SHP77 (cell line): ENCODE measurements around the gene HOXB8.

Experiments
- DNase-seq, 2 experiments: peaks; one replicate each; lab custom pipeline; 2025; lab: John Stamatoyannopoulos, UW

Gene HOXB8

GRCh38 chr17:48615047-48615962 is at the start of gene HOXB8:
HOXB8 (minus strand) TSS chr17:48615292; CDS start chr17:48614704, 588 bp downstream.
- DNase-seq, result peak in 1 of 2 experiments; percentile 20

GRCh38 chr17:48663134-48663924 is 48.2 kb upstream of the HOXB8 start:
- peak in 1 of 2 experiments; percentile 14 for DNase-seq

DNA sequence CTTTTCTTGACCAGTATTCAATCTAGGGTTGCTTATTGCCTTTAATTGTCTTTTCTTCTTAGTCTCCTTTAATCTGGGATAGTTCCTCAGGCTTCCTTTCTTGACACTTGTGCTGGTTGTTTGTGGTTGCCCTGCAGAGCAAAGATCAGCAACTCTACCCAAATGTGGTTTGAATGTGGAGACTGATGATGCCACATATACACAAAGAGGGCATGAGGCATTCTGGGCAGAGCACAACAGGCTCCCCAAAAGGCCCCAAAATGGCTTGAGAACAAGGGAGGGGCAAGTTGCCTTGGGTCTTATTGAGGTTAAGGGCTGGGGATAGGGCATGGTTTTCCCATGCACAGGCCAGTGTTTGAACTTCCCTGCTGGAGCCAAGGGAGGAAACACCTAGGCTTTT is 40.8 kb upstream of the HOXB8 start:
- DNase-seq, result no peak

- DNase-seq, result no peak
Measured at GRCh38 chr17:48649741-48650140, 34.6 kb upstream of the HOXB8 start.

GRCh38 chr17:48647963-48648245 is 32.8 kb upstream of the HOXB8 start:
- DNase-seq, result no peak

DNA sequence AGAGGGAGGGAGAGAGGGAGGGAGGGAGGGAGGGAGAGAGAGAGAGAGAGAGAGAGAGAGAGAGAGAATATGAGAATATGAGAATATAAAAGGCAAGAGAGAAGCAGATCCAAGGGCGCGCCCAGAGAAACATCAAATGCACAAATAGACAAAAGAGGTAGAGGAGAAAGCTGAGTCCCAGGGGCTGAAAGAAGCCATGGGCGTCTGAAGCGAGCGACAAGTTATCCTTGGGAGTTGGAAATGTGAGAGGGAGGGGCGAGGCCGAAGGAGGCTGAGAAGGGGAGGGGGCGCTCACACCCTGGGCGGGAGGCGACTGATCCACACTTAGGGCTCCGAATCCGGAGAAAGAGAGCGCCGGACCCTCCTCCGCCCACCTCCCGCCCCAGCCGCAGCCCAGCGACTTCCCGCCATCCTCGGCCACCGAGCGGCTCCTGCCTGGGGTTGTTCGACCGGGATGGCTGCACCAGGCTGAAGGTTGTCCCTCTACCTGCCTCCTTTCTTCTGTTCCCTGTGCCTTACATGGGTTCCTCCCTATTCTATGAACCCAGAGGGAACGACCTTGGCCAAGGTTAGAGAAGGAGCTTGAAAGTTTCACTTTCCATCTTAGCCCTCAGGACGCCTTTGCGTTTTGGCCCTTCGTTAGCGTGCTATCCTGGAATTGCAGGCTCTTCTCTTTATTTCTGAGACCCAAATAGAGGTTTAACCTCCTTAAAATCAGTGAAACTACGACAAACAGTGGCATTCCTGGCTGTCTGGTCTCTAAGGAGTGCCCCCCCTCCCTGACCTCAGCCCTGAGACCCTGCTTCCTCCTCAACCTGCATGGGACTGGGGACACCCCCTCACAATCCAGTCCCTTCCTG is 32.2 kb upstream of the HOXB8 start:
- DNase-seq, result peak; percentile 25 to 41

GRCh38 chr17:48646183-48647102 is 31.4 kb upstream of the HOXB8 start:
- peak; percentile 74 to 86 for DNase-seq

DNA sequence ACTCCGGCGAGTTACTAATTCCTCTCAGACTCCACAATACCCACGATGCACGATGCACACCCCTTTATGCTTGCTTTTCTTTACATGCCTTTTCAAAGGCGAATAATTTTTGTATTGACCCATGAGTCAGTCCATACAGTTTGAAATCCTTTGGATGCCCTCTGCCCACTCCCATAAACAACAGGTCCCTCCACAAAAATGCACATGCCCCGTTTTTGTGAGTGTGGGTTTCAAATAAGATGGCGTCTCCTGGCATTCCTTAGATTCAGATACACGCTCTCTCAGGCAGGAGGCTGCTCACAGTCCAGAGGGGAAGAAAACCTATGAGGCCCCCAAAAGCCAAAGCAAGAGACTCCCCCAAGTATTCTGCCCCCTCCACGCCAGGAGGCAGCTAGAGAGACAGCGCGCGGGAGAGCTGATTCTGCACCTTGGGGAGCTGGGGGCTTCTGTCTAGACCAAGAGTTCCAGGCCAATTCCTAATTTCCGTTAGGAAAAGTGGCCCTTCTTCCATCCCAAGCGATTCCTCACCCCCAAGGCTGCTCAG is 30.6 kb upstream of the HOXB8 start:
- no peak for DNase-seq

GRCh38 chr17:48644910-48645557 is 29.9 kb upstream of the HOXB8 start:
- DNase-seq, result no peak

DNA sequence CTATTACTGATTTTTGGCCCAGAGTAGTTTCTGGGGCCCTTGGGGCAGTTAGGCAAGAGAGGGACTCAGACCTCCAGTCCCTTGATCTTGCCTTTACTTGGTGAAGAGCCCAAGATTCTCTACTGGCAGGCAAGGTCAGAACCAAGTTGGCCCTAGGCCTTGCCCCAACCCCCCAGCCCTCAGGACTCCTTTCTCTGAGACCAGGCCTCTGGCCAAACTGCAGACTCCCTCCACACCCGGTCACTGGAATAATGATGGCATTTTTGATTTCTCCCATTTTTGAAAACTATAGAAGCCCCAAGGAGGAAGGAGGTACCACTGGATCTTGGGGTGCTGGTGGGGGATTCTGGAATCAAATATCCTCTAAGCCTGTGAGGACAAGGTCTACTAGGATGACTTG is 29.1 kb upstream of the HOXB8 start:
- no peak for DNase-seq

- DNase-seq, result no peak
Measured at GRCh38 chr17:48643697-48644012, 28.6 kb upstream of the HOXB8 start.

GRCh38 chr17:48642843-48643696 is 28.0 kb upstream of the HOXB8 start:
- no peak for DNase-seq

GRCh38 chr17:48642059-48642842 is 27.2 kb upstream of the HOXB8 start:
- no peak for DNase-seq

DNA sequence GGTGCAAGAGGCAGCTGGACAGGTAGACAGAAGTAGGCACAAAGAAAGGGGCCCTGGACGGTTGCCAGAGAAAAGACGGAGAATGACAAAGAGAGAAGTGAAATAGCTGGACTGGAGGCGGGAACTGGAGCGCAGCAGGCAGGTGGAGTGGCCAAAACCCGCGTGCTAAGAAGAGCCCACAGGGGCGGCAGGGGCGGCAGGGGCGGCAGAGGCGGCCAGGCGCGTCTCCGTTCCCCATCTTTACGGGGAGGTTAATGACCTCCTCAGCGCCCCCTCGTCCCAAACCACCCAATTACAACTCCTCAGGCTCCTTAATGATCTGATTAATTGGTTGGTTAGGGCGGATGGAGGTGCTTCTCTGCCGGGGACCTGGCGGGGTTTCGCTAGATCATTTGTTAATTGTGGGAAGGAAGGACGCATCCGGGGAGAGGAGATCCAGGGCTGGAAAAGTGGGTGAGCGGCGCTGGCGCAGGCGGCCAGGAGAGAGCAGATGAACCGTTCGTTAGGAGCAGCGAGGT is 26.5 kb upstream of the HOXB8 start:
- DNase-seq, result no peak

GRCh38 chr17:48640858-48641180 is 25.7 kb upstream of the HOXB8 start:
- no peak for DNase-seq

DNA sequence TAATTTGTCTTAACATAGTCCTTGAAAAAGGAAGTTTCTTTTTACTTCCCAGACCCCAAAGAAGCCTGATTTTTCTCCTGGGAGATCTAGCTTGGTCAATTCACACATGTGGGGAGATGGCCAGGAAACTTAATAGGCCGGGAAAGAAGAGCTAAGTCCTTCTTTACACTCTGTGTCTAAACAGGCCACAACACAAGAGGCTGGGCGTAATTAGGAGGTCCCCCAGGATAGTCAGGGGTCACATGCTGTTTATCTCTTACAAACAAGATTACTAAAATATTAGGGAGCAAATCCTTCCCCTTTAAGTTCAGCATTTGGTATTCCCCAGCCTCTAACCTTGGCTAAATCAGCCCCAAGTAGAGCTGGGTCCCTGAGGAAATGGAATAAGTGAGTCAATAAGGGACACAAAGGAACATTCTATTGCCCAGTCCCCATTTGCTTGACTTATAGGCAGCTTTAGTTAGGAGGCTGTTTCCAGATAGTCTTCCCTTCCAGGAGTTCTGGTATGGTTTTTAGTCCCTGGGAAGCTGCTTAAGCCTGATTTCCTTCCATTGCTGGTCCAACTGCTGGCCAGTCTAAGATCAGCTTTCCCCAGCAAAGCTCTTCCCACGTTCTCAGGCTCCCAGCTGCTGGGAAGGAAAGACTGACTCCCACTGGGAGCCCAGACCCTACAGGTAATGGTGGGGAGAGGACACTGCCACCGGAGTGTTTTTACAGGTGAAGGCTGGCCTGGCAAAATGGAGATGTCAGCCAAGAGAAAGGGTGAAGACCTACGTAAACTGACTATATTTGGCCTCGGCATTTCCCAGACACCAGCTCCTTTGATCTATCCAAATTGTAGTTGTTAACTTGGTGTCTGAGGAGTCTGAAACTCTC is 25.1 kb upstream of the HOXB8 start:
- no peak for DNase-seq

DNA sequence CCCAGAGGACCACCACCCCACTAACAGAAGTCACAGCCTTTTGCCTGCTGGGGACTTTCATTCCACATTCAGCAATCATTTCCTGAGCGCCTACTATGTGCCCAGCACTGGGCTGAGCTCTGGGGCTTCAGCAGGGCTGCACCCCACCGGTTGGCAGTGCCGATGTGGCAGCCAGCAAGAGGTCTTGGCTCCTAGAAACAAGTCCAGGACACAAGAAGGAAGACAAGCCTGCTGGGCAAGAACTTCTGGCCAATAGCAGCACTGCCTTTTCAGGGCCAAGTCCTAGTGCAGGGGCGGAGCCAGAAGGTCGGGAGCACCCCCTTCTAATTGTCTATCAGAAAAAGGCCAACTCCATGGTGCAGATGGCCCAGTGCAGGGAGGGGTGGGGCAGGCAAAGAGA is 24.0 kb upstream of the HOXB8 start:
- DNase-seq, result no peak
